ENCODE data around the gene LAMA3. TPM values are rescaled to one million over a fixed set of nuclear protein-coding genes. Genes with fewer than 3 reads are reported as not detected.
A peak's percentile ranks its signal among the peaks of the same experiment; 100 is the strongest.

The LAMA3 gene
- total RNA-seq, 2 donors from 2014 or later, result 0.58 to 1.3 TPM

GRCh38 chr18:23918395-23919032 lies 229.3 kb downstream of the LAMA3 start:
- TF ChIP-seq CTCF (conservative IDR thresholded peaks at IDR 0.05), result peak; percentile 92
- no peak overlapping the region for H3K4me3 Mint-ChIP-seq
- Histone ChIP-seq H3K9ac (ENCODE audit: extremely low read depth, low read length, poor library complexity, severe bottlenecking) (no peak overlapping the region), H3K9me3 (ENCODE audit: control insufficient read depth, low read length) (no peaks in the 10 kb centered on the region), H3K36me3 (ENCODE audit: control insufficient read depth, insufficient read depth, low read length) (no peaks in the 10 kb centered on the region), H3K27ac (ENCODE audit: low read depth, low read length) (no peak overlapping the region), H3K4me3 (ENCODE audit: low read length) (no peak overlapping the region), H3K4me1 (ENCODE audit: control insufficient read depth, insufficient read depth, low read length) (peaks cover 4% of the 10 kb centered on the region), H3K27me3 (ENCODE audit: control insufficient read depth, insufficient read depth, low read length, poor library complexity, severe bottlenecking) (no peaks in the 10 kb centered on the region)
- DNase-seq, result peak; percentile 95
- 30 to 39% methylated on average over 9 of the region's 10 CpGs for WGBS, 2 experiments (ENCODE audit: insufficient coverage in 1 of 2, insufficient read length in 1 of 2)
- H3K27me3 Mint-ChIP-seq (ENCODE audit: insufficient read depth), result no peaks in the 10 kb centered on the region
- H3K9me3 Mint-ChIP-seq, result no peaks in the 10 kb centered on the region
- no peaks in the 10 kb centered on the region for H3K36me3 Mint-ChIP-seq (ENCODE audit: low read depth)
- H3K27ac Mint-ChIP-seq, result peak overlapping the region; percentile 37
- H3K4me1 Mint-ChIP-seq, result peaks cover 32% of the 10 kb centered on the region

GRCh38 chr18:23920054-23920453 lies 230.8 kb downstream of the LAMA3 start:
- Mint-ChIP-seq H3K27ac (no peak overlapping the region), H3K4me1 (peaks cover 26% of the 10 kb centered on the region), H3K4me3 (no peak overlapping the region), H3K36me3 (ENCODE audit: low read depth) (no peaks in the 10 kb centered on the region), H3K27me3 (ENCODE audit: insufficient read depth) (no peaks in the 10 kb centered on the region), H3K9me3 (no peaks in the 10 kb centered on the region)
- 93 to 100% methylated on average over 2 to 4 of the region's 4 CpGs for WGBS, 2 experiments (ENCODE audit: insufficient coverage in 1 of 2, insufficient read length in 1 of 2)
- DNase-seq, result no peak
- no peak overlapping the region for H3K4me3 ChIP-seq (ENCODE audit: low read length)
- no peak overlapping the region for H3K27ac ChIP-seq (ENCODE audit: low read depth, low read length)
- peaks cover 4% of the 10 kb centered on the region for H3K4me1 ChIP-seq (ENCODE audit: control insufficient read depth, insufficient read depth, low read length)
- H3K9ac ChIP-seq (ENCODE audit: extremely low read depth, low read length, poor library complexity, severe bottlenecking), result no peak overlapping the region
- no peak for TF ChIP-seq CTCF (conservative IDR thresholded peaks at IDR 0.05)
- no peaks in the 10 kb centered on the region for H3K9me3 ChIP-seq (ENCODE audit: control insufficient read depth, low read length)
- H3K36me3 ChIP-seq (ENCODE audit: control insufficient read depth, insufficient read depth, low read length), result no peaks in the 10 kb centered on the region
- no peaks in the 10 kb centered on the region for H3K27me3 ChIP-seq (ENCODE audit: control insufficient read depth, insufficient read depth, low read length, poor library complexity, severe bottlenecking)

GRCh38 chr18:23921716-23922285 lies 232.5 kb downstream of the LAMA3 start:
- DNase-seq, result peak; percentile 76

More at GRCh38 chr18:23921716-23922285, 232.5 kb downstream of the LAMA3 start:
- no peaks in the 10 kb centered on the region for H3K36me3 Mint-ChIP-seq (ENCODE audit: low read depth)
- H3K9me3 ChIP-seq (ENCODE audit: control insufficient read depth, low read length), result no peaks in the 10 kb centered on the region
- no peaks in the 10 kb centered on the region for H3K36me3 ChIP-seq (ENCODE audit: control insufficient read depth, insufficient read depth, low read length)
- no peak overlapping the region for H3K9ac ChIP-seq (ENCODE audit: extremely low read depth, low read length, poor library complexity, severe bottlenecking)
- H3K4me1 Mint-ChIP-seq, result peaks cover 26% of the 10 kb centered on the region
- WGBS, 2 experiments (ENCODE audit: insufficient coverage in 1 of 2, insufficient read length in 1 of 2), result 81 to 85% methylated on average over 9 to 12 of the region's 12 CpGs
- H3K4me3 ChIP-seq (ENCODE audit: low read length), result no peak overlapping the region
- no peak overlapping the region for H3K4me3 Mint-ChIP-seq
- H3K27me3 ChIP-seq (ENCODE audit: control insufficient read depth, insufficient read depth, low read length, poor library complexity, severe bottlenecking), result no peaks in the 10 kb centered on the region
- H3K27ac Mint-ChIP-seq, result no peak overlapping the region
- H3K27ac ChIP-seq (ENCODE audit: low read depth, low read length), result no peak overlapping the region
- peaks cover 4% of the 10 kb centered on the region for H3K4me1 ChIP-seq (ENCODE audit: control insufficient read depth, insufficient read depth, low read length)
- peak; percentile 49 for TF ChIP-seq CTCF (conservative IDR thresholded peaks at IDR 0.05)
- no peaks in the 10 kb centered on the region for H3K27me3 Mint-ChIP-seq (ENCODE audit: insufficient read depth)
- no peaks in the 10 kb centered on the region for H3K9me3 Mint-ChIP-seq

All from endodermal cell (in vitro differentiated cells).